Large intestine (tissue), 1 donor: ENCODE results near the gene EXOC3. TPM values are rescaled to one million over a fixed set of nuclear protein-coding genes. Genes with fewer than 3 reads are reported as not detected.

Experiments
- polyA plus RNA-seq: library from polyadenylated mRNA; unstranded; fragments of 120-200 nt; gene quantifications from one replicate; pipeline ENCODE4 v1.2.1, GENCODE V29; 2013

EXOC3 gene
- polyA plus RNA-seq, 1 donor = 59.1 TPM

Other genes with a start within 250 kb of the EXOC3 start
- 6.9 TPM for gene CCDC127, start 225.0 kb upstream of the EXOC3 start, polyA plus RNA-seq
- 122 TPM for gene SDHA, start 224.9 kb upstream of the EXOC3 start, polyA plus RNA-seq
- 110 TPM for gene PDCD6, start 171.5 kb upstream of the EXOC3 start, polyA plus RNA-seq
- gene AHRR, start 121.5 kb upstream of the EXOC3 start, polyA plus RNA-seq = 3.9 TPM
- gene SLC9A3, start 81.3 kb downstream of the EXOC3 start, polyA plus RNA-seq = 203 TPM
- gene CEP72, start 169.2 kb downstream of the EXOC3 start, polyA plus RNA-seq = 8.5 TPM